ENCODE results near the gene SCYL2.

- TF ChIP-seq CTCF (IDR thresholded peaks at IDR 0.05; ENCODE audit: low read depth, low read length, poor library complexity, severe bottlenecking) (no peak), EZH2phosphoT487 (IDR thresholded peaks at IDR 0.05; ENCODE audit: borderline replicate concordance, low read length) (no peak)
These were observed 12.1 kb upstream of the SCYL2 start for GRCh38 chr12:100254876-100255275.

Measured in DOHH2 (cell line).